Nucleus accumbens (tissue), 56 donors: ENCODE results near the gene TNPO1.
"Not testable (repeated sequence)": the region's sequence is repeated elsewhere in the genome, so short reads cannot be mapped to it uniquely, and the experiment has no call there.

Source experiments
- DNase-seq, 56 donors: peaks; one replicate each; lab custom pipeline; 2025; lab: John Stamatoyannopoulos, UW

The TNPO1 gene

DNA sequence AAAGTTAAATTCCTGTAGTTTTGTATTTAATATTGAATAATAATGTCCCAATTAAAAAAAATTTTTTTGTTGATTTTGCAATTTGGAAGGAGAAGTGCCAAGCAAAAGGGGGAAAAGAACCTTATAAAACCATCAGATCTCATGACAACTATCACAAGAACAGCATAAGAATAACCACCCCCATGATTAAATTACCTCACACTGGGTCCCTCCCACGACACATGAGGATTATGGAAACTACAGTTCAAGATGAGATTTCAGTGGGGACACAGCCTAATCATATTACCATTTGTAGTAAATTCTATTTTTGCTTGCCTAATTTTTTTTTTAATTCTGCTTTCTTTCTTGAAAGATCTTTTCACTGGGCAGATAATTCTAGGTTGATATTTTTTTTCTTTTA is 106.0 kb downstream of the TNPO1 start:
- peak in 1 of 56 donors; percentile 11 for DNase-seq

DNA sequence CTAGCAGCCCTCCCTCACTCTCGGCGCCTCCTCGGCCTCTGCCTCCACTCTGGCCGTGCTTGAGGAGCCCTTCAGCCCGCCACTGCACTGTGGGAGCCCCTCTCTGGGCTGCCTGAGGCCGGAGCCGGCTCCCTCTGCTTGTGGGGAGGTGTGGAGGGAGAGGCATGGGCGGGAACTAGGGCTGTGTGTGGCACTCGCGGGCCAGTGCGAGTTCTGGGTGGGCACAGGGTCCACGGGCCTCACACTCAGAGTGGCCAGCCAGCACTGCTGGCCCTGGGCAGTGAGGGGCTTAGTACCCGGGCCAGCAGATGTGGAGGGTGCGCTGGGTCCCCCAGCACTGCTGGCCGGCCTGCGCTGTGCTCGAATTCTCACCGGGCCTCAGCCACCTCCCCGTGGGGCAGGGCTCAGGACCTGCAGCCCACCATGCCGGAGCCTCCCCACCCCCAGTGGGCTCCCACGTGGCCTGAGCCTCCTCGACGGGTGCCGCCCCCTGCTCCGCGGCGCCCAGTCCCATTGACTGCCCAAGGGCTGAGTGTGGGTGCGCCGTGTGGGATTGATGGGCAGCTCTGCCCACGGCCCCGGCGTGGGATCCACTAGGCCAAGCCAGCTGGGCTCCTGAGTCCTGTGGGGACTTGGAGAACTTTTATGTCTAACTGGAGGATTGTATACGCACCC is 109.0 kb downstream of the TNPO1 start:
- no peak for DNase-seq

DNA sequence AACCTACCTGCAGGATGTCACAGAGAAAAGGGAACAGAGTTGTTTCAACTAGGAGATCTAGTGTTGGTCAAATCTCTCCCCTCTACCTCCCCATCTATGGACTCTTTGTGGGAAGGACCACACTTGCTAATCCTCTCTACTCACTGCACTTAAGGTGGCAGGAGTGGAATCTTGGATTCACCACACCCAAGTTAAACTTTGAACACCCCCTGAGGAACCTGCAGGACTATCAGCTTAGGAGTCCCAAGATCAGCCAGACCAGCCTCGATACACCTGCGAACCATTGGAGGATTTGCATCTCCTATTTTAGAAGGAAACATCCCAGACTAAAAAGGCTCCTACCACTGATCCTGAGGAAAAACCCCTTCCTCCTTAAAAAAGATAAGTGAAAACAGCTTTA is 116.2 kb downstream of the TNPO1 start:
- DNase-seq = not testable (repeated sequence)

DNA sequence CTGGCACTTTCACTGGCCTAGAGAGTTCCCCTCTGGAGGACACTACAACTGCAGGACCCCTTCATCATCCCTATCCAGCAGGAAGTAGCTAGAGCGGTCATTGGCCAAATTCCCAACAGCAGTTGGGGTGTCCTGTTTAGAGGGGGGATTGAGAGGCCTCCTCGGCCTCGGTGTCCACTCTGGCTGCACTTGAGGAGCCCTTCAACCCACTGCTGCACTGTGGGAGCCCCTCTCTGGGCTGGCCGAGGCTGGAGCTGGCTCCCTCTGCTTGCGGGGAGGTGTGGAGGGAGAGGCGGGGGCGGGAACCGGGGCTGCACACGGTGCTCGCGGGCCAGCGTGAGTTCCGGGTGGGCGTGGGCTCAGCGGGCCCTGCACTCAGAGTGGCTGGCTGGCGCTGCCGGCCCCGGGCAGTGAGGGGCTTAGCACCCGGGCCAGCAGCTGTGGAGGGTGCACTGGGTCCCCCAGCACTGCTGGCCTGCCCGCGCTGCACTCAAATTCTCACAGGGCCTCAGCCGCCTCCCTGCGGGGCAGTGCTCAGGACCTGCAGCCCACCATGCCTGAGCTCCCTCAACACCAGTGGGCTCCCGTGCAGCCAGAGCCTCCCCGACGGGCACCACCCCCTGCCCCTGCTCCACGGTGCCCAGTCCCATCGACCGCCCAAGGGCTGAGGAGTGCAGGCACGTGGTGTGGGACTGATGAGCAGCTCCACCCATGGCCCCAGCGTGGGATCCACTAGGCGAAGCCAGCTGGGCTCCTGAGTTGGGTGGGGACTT is 118.7 kb downstream of the TNPO1 start:
- DNase-seq = not testable (repeated sequence)

DNA sequence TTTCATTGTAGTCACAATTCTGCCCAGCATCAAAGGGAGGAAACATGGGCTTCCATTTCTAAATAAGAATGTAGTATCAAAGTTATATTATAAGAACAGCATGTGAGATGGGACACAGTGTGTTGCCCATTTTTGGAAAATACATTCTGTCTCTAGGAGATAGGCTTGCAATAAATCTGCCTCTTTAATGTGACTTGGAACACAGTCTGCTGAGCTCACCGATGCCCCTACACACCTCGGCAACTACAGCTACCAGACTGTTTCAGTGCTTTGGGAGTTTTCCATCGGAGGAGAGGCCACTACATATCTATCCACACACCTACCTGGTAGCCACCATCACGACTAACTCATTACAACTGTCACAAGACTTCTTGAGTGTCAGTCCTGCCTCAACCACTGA is 120.4 kb downstream of the TNPO1 start:
- DNase-seq = no peak

DNA sequence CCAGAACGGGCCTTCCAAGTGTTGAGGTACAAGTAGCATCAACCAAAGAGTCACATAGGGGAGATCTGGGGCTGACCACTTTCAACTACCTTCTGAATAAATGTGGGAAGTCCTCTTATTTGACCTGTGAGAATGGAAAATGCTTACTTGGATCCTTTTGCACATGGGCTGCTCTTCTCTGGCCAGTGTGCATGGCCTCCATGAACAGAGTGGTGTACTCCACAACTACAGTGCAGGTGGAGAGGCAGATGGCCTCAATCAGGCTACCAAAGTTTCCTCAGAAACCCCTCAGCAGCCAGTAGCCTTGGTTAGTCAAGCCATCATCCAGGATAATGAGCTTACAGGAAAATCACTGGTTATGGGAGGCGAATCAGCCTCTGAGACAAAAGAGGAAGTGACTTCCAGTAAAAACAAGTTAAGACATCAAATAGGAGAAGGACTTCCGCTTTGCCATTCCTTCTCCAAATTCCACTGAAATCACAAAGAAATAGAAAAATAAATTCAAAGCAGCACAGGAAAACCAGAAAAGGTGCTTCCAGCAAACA is 121.1 kb downstream of the TNPO1 start:
- no peak for DNase-seq

DNA sequence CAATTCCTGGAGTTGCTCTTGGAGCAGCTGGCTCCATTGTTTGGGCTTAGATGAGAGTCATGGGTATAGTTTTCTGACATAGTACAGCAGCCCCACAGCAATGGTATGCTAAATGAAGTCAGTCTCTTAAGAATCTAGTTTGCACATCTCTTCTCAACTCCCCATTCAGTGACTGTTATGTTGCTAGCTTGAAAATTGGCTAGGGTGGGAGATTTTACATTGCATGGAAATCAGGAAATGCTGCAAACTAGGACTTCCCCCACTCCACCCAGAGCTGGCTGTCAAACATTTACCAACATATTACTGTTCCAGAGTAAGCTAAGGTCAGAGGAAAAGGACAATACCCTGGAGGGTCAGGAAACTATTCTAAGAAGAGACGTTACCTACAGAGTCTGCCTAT is 121.7 kb downstream of the TNPO1 start:
- DNase-seq = no peak

DNA sequence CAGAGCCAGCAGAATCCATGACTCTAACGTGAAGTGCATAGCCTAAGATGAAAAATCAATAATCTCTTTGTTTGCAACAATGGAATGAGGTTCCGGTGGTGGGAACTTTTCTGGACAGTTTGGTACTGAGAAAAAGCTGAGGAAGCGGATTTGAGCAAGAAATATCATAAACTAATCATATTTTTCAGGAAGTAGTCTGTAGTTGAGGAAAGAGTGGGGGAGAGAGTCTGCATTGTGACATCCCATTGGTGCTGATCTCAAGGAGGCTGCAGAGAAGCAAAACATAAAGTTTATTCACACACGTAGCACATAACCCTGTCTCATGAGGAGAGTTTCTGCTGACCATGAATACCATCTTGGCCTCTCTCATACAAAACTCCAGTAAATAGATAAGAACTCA is 123.6 kb downstream of the TNPO1 start:
- DNase-seq = no peak

DNA sequence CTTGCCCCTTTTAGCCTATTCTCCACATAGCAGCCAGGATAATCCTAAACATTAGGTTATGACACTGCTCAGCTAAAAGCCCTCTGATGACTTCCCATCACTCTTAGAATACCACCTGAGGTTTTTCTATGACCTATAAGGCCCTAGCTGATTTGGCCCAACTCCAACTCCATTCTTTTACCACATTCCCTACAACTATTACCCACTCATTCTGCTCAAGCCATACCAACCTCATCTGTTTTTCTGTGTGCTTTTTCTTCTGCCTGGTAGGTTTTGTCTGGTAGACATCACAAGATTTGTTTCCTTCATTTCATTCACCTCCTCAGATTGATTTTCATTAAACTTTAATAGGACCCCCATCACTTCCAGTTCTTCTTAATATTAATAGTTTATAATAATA is 126.8 kb downstream of the TNPO1 start:
- no peak for DNase-seq

DNA sequence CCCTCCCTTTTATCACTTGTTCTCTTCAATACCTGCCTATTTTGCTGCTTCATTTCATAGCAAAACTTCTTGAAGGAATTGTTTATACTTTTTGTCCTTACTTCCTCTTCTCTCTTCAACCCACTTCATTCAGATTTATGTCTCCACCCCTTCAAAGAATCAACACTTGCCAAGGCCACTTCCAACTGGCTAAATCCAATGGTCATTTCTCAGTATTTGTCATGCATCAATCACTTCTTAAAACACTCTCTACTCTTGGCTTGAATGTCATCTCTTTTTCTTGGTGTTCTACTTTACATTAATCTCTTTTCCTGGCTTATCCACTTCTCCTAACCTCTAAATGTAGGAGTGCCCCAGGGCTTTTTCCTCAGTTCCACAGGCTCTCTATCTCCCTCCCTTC is 131.0 kb downstream of the TNPO1 start:
- no peak for DNase-seq

DNA sequence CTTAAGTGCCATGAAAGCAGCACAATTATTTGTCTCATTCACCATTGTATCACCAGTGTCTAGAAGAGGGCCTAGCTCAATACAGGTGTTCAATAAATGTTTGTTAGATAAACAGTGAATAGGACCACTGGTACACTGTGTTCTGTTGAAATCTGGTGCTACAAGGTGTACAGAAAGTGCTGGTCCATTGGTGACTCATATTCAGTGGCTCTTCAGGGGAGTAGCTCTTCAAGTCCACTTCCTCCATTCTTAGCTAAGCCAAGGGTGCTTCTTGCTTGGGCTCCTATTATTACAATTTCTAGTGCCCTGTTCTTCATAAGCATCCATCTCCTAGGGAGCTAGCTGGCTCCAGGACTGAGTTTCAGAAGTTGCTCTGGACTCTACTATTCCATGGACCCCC is 133.0 kb downstream of the TNPO1 start:
- DNase-seq = no peak

DNA sequence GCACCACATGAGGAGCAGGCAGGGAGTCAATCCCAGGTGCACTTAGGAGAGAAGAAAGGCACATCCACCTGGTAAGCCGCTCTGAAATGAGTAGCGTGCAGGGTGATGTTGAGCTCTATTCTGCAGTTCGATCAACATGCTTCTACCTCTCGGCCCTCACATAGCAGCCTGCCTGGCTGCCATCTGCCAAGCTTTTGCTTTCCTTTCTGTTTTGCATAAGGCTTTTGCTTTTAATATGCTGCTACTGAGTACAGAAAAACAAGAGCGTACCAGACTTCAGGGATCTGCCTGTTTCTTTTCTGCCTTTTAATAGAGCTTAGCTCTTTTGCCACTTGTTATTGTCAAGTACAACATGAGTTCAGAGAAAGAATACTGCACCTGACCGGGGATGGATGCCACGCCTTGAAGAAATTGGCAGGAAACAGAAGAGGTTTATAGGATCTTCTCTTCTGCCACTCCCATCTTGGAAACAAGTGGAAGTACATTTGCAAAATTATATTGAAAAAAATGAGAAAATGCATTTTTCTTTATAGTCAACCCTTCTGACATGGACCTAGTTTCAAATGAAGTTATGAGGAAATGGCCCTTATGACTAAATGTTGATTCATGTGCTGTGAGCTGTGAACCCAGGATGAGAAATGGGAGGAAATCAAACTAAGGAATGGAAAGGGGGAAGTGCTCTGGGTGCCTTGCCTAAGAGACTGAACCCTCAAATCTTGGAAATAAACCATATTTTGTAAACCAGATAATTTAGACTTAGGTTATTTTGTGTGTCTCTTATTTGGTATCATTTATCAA is 135.4 kb downstream of the TNPO1 start:
- no peak for DNase-seq

DNA sequence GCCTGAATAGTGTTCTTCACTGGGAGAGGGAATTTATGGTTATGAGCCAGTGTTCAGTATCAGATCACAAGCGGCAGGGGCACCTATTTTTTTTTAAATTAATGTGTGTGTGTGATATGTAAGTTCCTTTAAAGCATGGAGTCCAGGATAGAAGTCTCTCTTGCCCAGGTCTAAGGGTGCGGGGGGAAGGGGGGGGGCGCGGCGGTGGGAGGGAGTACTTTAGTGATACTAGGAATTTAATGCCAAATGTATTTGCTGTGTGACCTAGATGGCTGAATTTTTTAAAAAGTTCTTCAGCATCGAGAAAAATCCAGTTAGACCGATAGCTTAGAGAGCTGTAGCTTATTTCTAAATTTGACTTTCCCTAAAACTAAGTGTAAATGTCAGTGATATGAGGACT is 137.9 kb downstream of the TNPO1 start:
- DNase-seq = no peak

DNA sequence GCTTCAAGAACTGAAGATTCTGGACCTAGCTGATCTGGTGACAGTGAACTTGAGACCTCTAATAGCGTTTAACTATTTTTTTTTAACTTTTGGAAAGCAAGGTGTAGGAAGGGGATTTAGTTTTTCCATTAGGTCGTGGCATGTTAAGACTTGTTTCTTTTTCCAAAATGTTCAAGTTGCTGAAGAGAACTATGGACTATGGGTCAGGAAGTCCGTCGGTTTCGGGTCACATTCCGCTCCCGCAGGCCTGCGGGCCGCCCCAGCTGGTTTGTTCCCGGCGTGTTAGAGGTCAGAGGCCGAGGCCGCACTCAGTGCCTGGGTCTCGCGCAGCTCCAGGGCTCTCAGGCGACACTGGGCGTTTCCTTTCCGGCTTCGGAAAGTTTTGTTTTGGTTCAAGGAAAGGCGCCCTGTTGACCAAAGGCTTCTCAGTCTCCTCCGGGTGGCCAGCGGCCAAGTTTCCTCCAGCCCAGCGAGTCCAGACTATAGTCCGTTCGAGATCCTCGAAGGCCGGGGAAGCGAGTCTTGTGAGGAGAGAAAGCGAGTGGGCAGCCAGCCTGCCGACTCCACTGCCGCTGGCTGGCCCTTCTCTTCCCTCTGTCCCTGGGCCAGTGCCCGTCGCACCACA is 138.8 kb downstream of the TNPO1 start:
- peak in 6 of 56 donors; percentile 47 to 81 (median 68) for DNase-seq

DNA sequence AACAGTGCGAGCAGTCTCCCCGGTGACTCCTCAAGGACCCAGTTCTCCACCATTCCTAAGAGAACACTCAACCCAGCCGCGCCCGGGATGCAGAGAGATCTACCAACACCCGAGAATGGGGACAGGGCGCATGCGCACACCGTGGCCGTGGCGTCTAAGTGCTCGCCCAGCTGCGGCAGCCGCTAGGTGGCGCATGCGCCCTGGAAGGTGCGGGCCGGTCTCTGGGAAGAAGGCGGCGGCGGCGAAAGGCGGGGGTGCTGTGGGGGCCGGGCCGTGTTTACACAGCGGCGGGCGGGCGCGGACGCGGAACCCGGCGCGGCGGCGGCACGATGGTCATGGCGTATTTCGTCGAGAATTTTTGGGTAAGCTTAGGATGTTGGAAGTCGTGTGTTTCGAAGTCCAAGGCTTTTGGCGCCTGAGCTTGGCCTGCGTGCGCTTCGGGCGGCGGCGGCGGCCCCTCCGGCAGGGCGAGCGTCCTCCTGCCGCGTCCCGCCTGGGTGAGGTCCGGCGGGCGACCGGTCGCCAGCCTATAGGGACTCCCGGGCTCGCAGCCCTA is 139.4 kb downstream of the TNPO1 start, which contains the start of gene FCHO2:
TSS of gene FCHO2 (plus strand) at position 274 of the 556 bp plus-strand sequence. CDS start at position 330, 56 bp downstream.
- DNase-seq = peak; percentile 11 to 98 (median 92)

DNA sequence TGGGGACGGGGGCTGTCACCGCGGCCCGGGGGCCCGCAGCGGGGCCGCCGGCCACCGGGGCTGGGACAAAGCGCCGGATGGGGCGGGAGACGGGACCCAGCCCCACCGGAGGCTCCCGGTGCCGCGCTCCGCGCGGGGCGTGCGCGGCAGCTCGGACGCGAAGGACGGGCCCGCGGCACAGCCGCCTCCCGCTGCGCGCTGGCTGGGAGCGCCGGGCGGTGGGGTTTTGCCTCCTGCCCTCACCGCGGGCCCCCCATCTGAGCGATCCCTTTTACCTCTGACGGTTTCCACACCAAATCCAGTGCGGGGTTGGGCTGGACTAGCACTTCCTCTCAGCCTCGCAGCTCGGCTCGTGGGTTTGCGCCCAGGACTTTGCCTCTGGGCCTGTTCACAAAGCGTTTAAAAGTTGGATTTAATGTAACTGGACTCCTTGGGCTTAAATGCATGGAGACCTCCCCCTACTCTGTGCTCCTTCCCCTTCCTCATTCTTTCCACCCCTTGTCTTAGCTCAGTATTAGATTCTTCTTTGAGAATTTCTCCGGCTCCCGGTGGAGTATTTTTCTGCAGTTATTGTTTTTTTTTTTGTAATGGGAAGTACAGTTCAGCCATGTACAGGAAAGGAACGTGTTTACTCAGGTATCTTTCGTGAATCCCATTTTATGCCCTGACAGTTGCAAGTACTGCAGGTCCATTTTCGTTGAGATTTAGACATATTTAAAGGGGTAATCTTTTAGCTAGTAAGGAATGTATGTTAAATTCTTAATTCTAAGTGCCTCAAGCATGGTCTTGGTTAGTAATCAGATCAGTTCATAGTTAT is 140.1 kb downstream of the TNPO1 start:
- DNase-seq = peak in 41 of 56 donors; percentile 1 to 81 (median 45)

DNA sequence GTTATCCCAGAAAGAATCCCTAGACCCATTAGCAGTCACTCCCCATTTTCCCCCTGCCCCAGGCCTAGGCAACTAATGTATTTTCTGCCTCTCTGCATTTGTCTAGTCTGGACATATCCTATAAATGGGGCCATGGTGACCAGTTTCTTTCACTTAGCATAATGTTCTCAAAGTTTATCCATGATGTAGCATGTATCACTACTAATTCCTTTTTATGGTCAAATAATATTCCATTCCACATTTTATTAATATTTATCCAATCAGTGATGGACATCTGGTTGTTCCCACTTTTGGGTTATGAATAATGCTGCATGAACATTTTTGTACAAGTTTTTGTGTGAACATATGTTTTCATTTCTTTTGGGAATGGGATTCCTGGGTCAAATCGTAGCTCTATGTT is 140.9 kb downstream of the TNPO1 start:
- DNase-seq = no peak

DNA sequence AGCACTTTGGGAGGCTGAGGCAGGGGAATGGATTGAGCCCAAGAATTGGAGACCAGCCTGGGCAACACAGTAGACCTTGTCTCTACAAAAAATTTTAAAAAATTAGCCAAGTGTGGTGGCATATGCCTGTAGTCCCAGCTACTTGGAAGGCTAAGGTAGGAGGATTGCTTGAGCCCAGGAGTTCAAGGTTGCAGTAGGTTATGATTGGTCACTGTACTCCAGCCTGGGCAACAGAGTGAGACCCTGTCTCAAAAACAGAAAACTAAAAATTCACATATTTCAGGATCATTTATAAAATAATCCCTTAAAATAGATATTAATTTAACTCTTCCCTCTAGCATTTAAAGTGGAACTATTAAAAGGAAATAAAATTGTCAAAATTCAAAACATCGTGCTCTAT is 142.8 kb downstream of the TNPO1 start:
- DNase-seq = no peak
